ENCODE results near the gene MTG2. TPM values are rescaled to one million over a fixed set of nuclear protein-coding genes. Genes with fewer than 3 reads are reported as not detected.

MTG2 gene
- total RNA-seq, 1 donor from 2014 or later, result 24.2 TPM

DNA sequence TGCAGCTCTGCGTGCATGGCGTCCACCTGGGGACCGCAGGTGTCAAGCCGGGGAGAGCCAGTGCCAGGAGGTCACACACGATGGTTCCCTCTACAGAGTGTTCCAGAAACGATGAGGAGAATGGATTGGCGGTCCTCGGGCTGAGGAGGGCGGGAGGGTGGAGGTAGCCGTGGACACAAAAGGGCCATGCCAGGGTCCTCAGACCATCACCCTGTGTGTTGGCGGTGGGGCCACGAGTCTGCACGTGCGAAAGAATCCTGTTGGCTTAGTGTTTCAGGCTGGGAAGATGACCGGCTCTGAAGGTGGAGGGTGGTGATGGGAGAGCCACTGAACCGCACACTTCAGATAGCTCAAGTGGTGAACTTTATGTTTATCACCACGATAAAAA, 23.6 kb downstream of the MTG2 start:
- no peak for DNase-seq

- DNase-seq, result no peak
These were observed 25.4 kb downstream of the MTG2 start for GRCh38 chr20:62208061-62208794.

- DNase-seq, result peak; percentile 14
These were observed 26.2 kb downstream of the MTG2 start for GRCh38 chr20:62208795-62209755.

DNA sequence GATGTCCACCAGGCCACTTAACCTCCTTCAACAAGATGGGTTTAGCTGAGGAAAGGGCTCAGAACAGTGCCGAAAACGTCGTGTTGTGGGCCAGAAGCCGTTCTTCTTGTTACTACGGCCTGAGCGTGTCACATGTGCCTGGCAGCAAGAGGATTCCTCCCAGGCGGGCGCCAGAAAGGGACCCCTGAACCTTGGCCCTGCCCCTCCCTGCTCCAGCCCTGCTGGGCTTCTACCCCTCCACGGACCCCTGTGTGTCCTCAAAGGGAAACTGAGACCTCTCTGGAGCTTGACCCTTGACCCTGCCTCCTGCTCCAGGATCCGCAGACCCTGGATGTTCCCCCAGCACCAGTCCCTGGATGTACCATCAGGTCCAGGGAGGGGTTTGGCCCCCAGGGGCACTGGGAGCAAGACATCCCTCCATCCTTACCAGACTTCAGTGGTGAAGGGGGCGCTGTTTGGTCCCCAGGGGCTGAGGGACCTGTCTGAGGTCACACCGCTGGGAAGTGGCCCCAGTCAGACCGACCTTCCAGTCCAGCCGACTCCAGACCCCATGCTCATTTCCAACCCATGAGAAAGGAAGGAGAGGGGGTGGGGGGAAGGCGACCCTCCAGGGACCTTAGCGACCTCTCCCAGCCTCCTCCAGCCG, 27.1 kb downstream of the MTG2 start:
- no peak for DNase-seq

DNA sequence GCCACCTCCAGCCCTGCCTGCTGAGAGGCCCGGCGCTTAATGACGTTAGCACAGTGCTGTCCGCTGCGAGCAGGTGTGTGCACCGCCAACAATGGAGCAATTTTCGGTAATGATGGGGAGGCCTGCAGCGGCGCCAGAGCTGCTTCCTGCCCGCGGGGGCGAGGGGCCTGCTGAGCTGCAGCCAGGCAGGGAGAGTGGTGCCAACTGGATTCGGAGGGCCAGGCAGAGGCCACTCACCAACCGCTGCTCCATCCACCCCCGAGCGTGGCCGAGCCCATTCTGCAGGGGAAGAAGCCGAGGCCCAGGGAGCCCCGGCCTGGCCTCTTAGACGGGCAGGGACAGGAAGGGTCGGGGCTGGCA, 27.6 kb downstream of the MTG2 start:
- no peak for DNase-seq

DNA sequence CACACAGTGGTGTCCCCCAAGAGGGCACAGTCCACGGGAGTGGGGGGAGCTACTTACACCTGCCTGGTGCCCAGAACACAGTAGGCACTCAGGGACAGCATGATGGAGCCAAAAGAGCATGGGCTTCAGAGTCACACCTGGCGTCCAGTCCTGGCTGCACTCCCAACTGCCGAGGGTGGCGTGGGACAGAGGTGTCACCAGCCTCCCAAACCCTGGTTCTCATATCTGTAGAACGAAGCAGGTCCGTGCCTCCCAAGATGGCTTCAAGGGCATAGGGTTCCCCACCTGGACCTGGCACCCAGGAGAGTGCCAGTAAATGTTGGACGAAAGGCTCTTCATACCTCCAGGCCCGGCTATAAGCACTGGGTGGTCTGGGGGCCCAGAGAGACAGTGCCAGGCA, 28.4 kb downstream of the MTG2 start:
- no peak for DNase-seq

- DNase-seq, result no peak
These were observed 29.0 kb downstream of the MTG2 start for GRCh38 chr20:62211769-62212288.

DNA sequence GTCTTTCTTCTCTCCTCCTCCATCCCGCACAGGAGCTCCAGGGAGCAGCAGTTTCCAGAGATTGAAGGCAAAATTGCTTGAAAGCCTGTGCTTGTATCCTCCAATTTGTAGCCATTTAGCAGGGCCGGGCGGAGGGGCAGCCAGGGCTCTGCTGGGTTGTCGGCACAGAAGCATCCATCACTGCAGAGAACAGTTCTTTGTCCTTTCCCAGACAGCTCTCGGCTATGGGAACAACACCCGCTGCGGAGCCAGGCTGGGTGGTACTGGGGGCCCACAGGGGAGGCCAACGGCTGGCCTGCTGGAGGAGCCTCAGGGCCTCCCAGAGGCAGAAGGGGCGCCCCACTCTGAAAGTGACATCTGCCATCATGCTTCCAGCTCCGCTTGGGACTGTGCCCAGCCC, 29.5 kb downstream of the MTG2 start:
- no peak for DNase-seq

DNA sequence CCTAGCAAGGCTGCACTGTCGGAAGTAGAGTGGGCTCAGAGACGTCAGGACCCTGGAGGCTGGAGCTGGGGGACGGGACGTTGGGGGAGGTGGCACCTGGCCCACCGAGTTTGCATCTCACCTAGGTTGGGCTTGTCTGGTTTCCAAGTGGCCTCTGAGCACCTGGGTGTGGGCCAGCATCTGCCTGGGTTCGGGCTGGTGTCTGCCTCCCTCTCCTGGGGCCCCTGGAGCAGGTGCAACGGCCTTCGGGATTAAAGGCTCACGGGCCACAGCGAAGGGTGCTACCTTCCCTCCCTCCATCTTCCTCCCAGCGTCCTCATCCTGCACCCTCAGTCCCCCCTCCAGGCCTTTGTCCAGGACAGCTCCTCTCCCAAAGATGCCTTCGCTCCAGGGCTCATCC, 31.2 kb downstream of the MTG2 start:
- no peak for DNase-seq

DNA sequence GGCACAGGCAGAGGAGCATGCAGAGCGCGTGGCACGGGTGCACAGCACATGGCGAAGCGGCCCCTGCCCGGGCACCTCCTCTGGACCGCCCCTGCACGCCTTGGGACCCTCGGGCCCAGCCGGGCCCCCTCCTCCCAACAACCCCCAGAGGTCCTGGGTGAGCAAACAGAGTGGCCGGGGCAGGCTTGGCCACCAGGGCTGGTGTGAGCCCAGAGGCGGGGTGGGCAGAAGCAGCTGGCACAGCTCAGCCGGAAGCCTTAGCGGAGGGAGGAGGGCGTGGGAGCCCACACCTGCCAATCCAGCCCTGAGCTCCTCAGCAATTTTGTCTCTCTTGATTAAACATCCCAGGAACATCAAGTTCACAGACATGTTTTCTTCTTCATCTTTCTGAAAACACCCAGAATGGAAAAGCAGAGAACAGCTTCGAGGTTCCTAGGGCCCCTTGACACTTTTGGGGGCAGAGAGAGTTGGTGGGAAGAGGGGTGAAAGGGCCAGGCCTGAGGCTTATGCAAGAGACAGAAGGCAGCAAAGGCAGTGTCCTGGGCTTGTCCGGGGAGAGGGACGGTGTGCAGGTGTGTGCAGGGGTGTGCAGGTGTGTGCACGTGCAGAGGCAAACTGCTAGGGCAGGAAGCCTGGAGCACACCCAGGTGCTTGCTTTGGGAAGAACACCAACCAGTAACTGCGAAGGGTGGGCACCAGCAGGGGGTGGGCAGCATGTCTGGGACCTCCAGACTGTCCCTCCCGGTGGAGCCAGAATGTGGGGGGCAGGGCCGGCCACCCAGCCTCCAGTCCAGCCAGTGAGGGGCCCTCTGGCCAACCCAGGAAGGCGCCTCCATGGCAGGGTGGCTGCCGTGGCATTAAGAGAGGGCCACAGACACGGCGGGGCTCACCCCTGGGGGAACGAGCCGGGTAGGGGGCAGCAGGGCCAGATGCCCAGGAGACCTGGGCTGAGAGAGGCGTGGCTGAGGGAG, 32.5 kb downstream of the MTG2 start:
- no peak for DNase-seq

DNA sequence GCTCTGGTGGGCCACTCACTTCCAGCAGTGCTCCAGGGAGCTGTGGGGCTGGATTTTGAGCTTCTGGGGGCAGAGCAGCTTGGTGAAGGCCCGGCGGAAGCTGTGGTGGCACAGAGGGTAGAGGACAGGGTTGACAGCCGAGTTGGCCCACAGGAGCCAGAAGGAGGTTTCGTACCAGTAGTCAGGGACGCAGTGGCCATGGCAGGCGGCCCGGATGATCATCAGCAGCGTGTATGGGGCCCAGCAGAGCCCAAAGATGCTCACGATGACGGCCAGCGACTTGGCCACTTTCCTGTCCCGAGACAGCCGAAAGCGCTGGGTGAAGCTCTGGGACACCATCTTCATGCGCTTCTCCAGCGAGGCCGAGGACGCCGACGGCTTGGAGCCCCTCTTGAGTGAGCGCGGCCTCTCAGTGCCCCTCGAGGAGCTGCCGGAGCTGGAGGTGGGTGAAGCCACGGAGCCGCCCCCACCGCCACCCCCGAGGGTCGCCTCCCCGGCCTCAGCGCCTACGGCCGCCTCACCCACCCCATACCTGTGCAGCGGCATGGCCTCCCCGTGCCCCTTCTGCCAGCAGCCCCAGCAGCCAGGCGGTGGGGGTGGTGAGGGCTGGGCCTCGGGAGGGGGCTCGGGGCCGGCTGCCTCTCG, 33.3 kb downstream of the MTG2 start:
- no peak for DNase-seq

DNA sequence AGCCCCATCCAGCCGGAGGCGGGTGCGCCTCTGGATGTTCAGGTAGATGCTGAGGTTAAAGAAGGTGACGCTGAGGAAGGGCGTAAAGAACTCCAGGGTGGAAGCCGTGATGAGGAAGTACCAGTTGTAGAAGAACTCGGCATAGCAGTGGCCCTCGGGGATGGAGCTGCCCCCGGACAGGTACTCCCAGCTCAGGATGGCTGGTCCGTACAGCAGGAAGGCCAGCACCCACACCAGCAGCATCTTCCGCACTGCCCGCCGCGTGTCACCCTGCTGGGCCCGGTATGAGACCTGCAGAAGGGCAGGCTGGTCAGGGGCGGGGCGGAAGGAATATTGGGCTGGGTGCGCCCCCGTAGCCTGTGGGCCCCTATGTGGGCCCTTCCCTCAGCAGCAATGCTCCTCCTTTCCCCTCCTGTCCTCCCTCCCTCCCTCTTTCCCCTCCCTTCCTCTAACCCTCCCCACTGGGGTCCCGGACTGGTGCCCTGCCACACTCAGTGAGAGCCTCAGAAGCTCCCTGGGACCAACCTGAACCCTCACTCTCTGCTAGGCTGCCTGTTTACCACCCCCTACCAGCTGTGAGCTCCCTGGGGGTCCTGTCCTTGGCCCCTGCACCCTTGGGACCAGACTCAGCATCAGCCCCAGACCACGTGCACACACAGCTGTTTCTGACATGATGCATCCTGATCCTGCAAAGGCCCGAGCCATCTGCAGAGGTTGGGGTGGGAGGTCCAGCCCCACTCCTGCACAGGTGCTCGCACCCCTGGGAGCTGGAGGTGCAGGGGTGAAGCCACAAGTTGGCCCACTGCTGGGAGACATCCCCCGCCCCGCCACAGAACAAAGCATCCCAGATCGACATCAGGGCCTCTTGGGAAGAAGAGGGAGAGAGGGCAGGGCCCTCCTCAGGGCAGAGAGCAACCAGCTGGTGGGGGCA, 34.1 kb downstream of the MTG2 start:
- DNase-seq, result no peak

GRCh38 chr20:62217913-62218773, 35.3 kb downstream of the MTG2 start:
- no peak for DNase-seq

DNA sequence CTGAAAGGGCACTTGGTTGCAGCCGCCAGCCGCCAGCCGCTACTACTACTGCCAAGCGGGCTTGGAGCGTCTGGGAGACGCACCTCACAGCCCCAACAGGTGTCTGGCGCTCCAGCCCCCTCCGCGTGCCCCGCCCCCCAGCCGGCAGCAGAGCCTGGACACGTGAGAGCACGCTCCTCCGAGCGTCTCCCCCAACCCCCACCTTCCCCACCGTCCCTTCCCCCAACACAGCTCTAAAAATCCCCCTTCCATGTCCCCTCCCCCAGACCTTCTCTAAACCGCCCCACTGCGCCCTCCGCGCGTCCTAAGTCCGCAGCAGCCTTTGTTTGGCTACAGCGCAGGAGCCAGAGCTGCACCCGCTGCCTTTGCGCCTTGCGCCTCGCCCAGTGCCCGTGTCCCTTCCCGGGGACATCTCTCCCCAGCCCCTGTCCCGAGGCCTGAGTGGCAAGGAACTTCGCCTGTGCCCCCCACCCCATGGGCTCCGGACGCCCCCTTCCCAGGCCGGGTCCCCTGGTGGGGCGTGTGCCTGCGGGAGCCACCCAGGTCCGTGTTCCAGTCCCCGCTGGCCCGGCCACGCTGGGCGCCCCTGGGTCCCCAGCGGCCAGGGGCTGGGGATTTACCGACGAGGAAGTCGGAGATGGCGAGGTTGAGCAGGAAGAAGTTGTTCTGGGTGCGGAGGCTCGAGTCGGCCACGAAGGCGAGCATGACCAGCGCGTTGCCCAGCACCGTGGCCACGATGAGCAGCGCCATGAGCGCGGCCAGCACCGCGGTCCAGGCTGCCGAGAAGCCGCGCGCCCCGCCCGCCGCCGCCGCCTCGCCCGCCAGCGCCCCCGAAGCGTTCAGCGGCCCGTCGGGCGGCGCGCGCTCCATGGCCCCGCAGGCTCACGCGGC, 36.5 kb downstream of the MTG2 start:
- no peak for DNase-seq

DNA sequence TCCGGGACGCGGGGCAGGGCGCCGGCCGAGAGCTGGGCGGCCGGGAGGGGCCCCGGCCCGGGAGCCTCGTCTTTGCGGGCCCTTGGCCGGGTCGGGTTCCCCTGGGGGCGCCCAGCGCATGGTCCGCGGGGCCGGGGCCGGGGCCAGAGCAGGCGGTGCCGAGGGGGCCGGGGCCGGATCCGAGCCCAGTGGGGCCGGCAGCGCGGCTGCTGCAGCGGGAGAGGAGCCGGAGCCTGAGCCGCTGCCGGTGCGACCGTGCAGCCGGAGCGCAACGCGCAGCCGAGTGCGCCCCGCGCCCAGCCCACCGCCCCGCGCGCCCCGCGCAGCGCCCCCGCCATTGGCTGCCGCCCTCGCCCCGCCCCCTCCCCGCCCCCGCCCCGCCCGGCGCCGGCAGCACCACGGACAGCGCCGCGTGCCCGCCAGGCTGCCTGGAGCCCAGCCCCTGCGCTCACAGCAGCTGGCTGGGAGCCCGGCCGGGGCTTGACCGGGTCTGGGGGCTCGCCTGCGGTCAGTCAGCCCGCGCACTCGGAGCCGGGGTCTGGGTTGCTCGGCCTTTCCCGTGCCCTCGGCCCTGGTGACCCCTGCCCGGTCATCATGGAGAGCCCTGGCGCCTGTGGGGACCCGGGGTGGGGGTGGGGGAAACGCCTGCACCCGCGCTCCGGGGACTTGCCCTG, 37.3 kb downstream of the MTG2 start, which contains the start of gene HRH3:
TSS of gene HRH3 (minus strand) at position 287 of the 674 bp plus-strand sequence. CDS start 308 bp downstream, outside the sequence.
- DNase-seq, result peak; percentile 79

DNA sequence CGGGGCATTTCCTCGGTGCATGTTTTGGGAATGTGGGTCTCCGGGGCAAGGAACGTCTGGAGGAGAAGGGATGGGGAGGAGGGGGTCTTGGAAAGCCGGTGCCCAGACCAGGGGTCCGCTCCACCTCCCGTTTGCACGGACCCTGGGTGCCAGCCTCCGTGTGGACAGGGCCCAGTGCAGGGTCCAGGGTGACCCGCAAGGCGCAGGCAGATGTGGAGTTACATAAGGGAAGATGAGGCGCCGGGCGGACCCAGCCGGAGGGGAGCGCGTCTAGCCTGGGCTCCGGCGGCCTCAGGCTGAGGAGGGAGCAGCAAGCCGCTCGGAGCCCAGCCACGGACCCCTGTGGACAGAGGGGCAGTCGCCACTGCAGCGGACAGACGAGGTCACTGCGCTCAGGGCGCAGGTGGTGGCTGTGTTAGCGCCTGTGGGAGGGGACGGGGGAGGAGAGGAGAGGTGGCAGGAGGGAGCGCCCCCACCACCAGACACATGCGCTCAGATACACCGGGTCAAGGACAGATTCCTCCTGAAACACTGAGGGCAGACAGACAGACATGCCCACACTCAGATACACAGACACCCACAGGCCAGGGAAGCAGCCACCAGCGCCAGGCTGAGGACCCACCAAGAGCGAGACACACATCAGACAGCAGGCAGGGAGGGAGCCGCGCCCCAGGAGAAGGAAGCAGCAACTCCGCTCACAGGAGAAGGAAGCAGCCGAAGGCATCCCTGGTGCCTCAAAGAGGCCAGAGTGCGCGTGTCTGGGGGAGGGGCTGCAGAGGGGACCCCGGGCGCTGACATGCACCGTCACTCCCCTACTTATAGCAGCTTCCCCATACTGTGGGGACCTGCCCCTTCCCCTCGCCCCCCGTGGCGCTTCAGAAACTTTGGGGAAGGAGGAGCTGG, 38.1 kb downstream of the MTG2 start:
- no peak for DNase-seq
